GM12891 (cell line): ENCODE results near the gene ADGRD2.

ENCODE experiments used
- POLR2A ChIP-seq: IDR thresholded peaks from 2 replicates; pipeline ENCODE4 v1.6.1; 2011; ENCODE audit warnings: low read depth, low read length, control low read depth
- POLR2AphosphoS5 ChIP-seq: IDR thresholded peaks from 2 replicates; pipeline ENCODE4 v1.6.1; 2011; ENCODE audit warnings: low read depth, low read length, control low read depth
- SPI1 ChIP-seq: IDR thresholded peaks from 2 replicates; pipeline ENCODE4 v1.6.1; 2011; ENCODE audit warnings: low read depth, low read length, control low read depth
- TAF1 ChIP-seq: IDR thresholded peaks from 2 replicates; pipeline ENCODE4 v1.6.1; 2011; ENCODE audit warnings: low read depth, low read length, control low read depth

GRCh38 chr9:124448019-124448418, 2.2 kb upstream of the ADGRD2 start:
- no peak for TF ChIP-seq SPI1
- TF ChIP-seq POLR2AphosphoS5 = no peak
- no peak for TF ChIP-seq POLR2A
- no peak for TF ChIP-seq TAF1
